Stimulated activated CD8-positive, alpha-beta memory T cell treated with anti-CD3 and anti-CD28 coated beads, Interleukin-7, amount 100 ng/mL, for 1 hour (primary cell): ENCODE results near the gene ZBTB11.
A peak's percentile ranks its signal among the peaks of the same experiment; 100 is the strongest.
"Not testable (repeated sequence)": the region's sequence is repeated elsewhere in the genome, so short reads cannot be mapped to it uniquely, and the experiment has no call there.

Experiments used
- DNase-seq, 2 donors: peaks; one replicate each; pipeline ENCODE4 v3.0.0-alpha.2; 2020; ENCODE audit warnings: low read depth in 2 of 2

Gene ZBTB11

DNA sequence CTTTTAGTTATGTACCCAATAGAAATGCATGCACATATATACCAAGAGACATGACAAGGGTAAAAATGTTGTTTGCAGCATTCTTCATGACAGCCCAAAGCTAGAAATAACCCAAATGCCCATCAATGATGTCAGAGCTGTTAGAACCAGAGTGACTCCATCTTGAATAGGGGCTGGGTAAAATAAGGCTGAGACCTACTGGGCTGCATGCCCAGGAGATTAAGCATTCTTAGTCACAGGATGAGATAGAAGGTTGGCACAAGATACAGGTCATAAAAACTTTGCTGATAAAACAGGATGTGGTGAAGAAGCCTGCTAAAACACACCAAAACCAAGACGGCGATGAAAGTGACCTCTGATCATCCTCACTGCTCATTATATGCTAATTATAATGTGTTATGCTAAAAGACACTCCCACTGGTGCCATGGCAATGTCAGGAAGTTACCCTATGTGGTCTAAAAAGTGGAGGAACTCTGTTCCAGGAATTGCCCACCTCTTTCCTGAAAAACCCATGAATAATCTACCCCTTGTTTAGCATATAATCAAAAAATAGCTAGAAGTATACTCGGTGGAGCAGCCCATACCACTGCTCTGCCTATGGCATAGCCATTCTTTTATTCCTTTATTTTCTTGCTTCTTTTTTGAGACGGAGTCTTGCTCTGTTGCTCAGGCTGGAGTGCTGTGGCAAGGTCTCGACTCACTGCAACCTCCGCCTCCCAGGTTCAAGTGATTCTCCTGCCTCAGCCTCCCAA is 32.9 kb downstream of the ZBTB11 start:
- DNase-seq = peak in 1 of 2 donors; percentile 12

DNA sequence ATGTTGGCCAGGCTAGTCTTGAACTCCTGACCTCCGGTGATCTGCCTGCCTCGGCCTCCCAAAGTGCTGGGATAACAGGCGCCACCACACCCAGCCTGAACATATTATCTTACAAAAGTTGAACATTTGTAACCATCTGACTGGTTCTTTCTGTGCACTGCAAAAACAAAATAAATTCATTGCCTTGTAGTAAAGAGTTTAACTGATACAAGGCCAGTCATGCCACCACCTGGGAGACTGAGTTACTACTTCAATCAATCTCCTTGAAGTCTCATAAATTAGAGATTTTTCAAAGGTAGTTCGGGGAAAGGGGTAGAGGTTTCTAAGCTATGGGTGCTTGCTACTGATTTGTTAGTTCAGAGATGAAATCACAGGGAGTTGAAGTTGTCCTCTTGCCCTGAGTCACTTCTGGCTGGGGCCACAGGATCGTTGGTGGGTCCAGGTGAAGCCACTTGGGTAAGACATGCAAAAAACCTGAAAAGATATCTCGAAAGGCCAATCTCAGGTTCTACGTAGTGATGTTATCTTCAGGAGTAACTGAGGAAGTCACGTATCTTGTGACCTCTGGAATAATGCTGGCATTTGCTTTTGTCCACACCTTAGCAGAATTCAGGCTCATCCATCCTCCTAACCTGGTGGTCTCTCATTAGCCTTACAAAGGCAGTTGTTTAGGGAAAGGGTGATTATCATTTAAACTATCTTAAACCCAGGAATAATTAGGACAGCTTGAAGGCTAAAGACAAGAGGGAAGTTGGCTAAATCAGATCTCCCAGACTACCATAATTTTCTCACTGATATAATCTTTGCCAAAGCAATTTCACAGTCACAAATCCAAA is 33.7 kb downstream of the ZBTB11 start:
- no peak for DNase-seq

DNA sequence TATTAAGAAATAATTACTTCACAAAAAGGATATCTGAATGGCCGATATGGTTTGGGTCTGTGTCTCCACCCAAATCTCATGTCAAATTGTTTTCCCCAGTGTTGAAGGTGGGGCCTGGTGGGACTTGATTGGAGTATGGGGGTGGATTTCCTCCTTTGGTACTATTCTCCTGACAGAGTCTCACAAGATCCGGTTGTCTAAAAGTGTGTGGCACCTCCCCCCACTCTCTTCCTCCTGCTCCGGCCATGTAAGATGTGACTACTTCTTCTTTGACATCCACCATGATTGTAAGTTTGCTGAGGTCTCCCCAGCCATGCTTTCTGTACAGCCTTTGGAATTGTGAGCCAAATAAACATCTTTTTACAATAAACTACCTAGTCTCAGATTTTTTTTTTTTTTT is 34.5 kb downstream of the ZBTB11 start:
- no peak for DNase-seq

GRCh38 chr3:101641397-101642115 is 35.4 kb downstream of the ZBTB11 start:
- not testable (repeated sequence) for DNase-seq

DNA sequence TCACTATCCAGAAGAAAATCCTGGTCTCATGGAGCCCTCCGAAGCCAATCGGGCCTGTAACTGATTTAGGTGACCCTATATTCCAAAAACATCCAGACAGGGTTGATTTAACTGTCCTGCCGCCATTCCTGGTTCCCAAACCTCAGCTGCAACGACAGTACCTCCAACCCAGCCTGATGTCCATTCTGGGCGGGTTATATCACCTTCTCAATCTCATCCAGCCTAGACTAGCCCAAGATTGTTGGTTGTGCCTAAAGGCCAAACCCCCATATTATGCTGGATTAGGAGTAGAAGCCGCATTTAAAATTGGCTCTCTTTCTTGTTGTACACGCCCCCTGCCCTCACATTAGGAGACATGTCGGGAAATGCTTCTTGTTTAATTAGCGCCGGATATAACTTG is 36.7 kb downstream of the ZBTB11 start:
- DNase-seq = no peak

GRCh38 chr3:101639280-101639963 is 37.5 kb downstream of the ZBTB11 start:
- no peak for DNase-seq

DNA sequence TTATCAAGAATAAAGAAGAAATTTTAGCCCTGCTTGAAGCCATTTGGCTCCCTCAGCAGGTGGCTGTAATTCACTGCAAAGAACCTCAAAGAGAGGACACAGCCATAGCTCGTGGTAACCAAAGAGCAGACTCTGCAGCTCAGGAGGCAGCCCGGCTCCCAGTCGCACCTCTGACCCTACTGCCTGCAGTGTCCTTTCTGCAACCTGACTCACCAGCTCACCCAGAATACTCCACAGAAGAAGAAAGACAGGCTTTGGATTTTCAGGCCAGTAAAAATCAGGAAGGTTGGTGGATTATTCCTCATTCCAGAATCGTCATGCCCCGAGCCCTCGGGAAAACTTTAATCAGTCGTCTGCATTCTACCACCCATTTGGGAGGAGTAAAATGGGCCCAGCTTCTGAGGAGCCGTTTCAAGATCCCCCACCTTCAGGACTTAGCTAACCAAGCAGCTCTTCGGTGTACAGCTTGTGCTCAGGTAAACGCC is 38.6 kb downstream of the ZBTB11 start:
- no peak for DNase-seq

DNA sequence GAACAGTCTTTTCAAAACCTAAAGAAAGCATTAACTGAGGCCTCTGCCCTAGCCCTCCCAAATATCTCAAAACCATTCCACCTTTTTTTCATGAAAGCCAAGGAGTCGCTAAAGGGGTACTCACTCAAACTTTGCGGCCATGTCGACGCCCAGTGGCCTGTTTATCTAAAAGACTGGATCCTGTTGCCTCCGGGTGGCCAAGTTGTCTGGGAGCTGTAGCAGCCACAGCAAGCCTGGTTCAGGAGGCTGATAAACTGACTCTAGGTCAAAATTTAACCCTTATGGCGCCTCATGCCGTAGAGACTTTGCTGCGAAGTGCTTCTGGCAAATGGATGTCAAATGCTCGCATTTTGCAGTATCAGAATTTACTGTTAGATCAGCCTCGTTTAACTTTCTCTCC is 39.5 kb downstream of the ZBTB11 start:
- DNase-seq = no peak

DNA sequence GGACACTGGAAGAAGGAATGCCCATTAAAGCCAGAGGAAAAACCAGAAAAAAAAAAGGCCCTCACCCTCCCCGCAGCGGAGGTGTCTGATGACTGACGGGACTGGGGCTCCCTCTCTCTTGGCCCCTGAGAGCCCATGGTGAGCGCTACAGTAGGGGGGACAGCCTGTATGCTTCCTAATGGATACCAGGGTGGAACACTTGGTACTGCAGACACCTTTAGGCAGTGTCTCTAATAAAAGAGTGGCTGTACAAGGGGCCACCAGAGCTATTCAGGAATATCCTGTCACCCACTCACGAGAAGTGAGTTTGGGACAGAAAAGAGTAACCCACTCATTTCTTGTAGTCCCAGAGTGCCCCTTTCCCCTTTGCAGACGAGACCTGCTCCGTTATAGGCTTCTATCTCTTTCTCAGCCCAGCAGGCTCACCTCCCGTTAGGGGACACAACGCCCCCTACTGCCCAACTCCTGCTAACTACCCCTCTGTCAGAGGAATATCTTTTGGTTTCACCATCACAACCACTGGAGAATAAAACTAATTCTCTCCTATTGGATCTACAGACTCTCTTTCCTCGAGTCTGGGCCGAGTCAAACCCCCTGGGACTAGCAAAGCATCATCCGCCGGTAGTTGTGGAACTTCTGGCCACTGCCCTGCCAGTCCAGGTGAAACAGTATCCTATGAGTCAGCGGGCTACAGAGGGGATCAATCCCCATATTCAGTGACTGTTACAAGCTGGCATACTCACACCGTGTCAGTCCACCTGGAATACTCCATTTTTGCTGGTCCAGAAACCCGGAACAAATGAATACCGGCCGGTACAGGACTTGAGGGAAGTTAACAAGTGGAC is 40.8 kb downstream of the ZBTB11 start:
- peak; percentile 31 to 46 for DNase-seq

GRCh38 chr3:101635345-101635744 is 41.6 kb downstream of the ZBTB11 start:
- DNase-seq = no peak

GRCh38 chr3:101634591-101635196 is 42.2 kb downstream of the ZBTB11 start:
- DNase-seq = no peak

- no peak for DNase-seq
These were observed 43.7 kb downstream of the ZBTB11 start for GRCh38 chr3:101633186-101633585.

DNA sequence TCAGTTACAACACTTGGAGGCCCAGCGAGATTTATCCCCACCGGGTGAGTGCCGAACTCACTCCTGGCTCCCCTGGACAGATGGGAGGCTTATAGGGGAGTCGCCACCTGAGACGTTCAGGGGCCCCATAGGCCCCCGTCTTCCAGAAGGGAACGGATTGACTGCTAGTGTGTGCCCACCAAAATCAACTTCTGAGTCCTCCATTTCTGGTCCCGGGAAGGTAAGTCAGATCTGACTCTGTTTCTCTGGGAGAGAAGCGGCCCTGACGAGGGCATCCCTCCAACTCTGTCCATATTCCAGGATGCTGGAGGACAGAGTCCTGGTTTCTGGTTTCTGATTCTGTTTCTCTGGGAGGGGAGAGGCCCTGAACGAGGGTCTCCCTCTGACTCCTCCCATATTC is 44.3 kb downstream of the ZBTB11 start:
- DNase-seq = no peak

DNA sequence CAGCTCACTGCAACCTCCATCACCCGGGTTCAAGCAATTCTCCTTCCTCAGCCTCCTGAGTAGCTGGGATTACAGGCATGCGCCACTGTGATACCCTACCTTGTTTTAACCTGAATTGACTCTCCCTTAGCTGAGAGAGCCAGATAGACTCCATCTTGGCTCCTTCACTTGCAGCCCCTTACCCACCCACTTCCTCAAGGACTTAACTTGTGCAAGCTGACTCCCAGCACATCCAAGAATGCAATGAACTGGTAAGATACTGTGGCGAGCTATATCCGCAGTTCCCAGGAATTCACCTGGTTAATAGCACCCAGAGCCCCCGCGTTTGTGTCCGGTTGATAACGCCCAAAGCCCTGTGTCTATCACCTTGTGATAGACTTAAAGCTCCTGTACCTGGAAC is 45.0 kb downstream of the ZBTB11 start:
- DNase-seq = not testable (repeated sequence)

GRCh38 chr3:101631098-101631796 is 45.7 kb downstream of the ZBTB11 start:
- no peak for DNase-seq

DNA sequence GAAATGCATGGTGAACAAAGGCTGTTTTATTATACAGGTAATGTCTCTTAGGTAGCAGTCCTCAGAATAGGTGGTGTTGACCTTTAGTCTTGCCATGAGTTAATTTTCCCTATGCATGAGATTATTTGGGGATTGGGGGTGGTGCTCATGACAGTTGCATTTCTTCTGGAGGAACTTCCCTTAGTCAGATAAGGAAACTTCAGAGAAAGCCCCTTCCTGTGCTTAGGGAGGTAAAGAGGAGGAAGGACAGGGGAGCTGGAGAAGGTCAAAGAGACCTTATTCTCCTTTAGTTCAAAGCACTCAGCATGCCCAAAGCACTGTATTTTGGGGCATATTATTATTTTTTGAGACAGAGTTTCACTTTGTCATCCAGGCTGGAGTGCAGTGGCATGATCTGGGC is 47.7 kb downstream of the ZBTB11 start:
- no peak for DNase-seq

DNA sequence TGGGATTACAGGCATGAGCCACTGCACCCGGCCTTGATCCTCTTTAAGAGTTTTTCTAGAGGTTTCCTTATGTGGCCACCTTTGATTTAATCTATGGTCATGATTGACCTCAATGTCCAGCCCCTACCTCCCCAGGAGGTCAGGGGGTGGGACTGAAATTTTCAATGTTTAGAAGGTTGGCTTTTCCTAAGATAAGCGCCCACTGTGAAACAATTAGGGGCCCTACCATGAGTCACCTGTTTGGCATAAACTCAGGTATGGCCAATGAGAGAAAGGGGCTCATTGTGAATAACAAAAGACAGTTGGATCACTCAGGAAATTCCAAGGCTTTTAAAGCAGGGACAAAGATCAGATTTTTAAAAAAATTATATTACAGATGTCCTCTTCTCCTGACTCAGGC is 51.1 kb downstream of the ZBTB11 start:
- DNase-seq = no peak

DNA sequence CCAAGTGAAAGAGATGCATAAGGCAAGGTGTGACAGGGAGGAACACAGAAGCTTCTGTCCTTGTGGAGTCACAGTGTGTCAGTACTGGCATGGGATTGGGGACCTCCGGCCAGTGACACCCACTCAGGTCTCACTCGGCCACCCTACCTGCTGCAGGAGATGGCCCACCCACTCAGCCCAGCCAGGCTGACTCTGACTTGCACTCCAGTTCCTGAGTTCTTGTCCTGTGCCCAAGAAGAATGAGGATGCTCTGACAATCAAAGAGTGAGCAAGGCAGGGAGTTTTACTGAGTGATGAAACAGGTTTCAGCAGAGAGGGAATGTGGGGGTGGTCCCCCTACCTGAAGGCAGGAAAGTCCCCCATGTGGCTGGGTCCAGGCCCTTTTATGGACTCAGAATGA is 52.1 kb downstream of the ZBTB11 start:
- DNase-seq = no peak

DNA sequence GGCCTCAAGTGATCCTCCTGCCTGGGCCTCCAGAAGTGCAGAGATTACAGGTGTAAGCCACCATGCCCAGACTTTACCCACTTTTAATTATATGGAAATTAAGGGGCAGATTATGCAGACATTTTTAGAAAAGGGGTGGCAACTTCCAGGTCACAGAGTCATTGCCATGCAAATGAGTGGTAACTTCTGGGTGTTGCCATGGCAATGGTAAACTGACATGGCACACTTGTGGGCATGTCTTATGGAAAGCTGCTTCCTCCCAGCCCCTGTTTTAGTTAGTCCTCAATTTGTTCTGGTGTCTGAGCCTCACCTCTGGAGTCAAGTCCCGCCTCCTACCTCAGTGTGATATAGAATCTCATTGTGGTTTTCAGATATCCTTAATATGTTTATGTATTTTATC is 53.3 kb downstream of the ZBTB11 start:
- no peak for DNase-seq

GRCh38 chr3:101619734-101620133 is 57.2 kb downstream of the ZBTB11 start:
- DNase-seq = no peak
